Measurements from ENCODE around the gene ATG7.

The ATG7 gene

DNA sequence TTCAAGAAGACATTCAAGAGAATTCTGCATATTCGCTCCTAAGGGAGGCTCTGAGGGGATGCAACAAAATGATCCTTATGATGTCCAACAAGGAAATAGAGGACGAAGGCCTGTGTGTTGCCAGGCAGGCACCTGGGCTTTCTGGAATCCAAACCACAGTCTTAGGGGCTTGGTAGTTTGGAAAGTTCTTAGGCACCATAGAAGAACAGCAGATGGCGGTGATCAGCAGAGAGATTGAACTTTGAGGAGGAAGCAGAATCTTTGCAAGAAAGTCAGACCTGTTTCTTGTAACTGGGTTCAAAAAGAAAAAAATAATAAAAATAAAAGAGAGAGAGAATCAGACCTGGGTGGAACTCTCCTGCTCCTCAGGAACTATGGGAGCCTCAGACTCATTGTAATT lies 11.7 kb upstream of the ATG7 start:
- H3K27ac ChIP-seq, result no peak overlapping the region
- H3K36me3 ChIP-seq (ENCODE audit: control insufficient read depth, insufficient read depth, low read length), result no peaks in the 10 kb centered on the region
- no peak overlapping the region for H3K9ac ChIP-seq
- no peaks in the 10 kb centered on the region for H3K79me2 ChIP-seq
- no peaks in the 10 kb centered on the region for H3K27me3 ChIP-seq (ENCODE audit: control insufficient read depth, insufficient read depth, low read length)
- no peak overlapping the region for H2AFZ ChIP-seq
- TF ChIP-seq, protein P1, sequence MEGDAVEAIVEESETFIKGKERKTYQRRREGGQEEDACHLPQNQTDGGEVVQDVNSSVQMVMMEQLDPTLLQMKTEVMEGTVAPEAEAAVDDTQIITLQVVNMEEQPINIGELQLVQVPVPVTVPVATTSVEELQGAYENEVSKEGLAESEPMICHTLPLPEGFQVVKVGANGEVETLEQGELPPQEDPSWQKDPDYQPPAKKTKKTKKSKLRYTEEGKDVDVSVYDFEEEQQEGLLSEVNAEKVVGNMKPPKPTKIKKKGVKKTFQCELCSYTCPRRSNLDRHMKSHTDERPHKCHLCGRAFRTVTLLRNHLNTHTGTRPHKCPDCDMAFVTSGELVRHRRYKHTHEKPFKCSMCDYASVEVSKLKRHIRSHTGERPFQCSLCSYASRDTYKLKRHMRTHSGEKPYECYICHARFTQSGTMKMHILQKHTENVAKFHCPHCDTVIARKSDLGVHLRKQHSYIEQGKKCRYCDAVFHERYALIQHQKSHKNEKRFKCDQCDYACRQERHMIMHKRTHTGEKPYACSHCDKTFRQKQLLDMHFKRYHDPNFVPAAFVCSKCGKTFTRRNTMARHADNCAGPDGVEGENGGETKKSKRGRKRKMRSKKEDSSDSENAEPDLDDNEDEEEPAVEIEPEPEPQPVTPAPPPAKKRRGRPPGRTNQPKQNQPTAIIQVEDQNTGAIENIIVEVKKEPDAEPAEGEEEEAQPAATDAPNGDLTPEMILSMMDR (IDR thresholded peaks at IDR 0.05), result no peak
- H3K9me3 ChIP-seq (ENCODE audit: control insufficient read depth, low read length), result no peaks in the 10 kb centered on the region
- H3K4me1 ChIP-seq, result no peaks in the 10 kb centered on the region
- H3K4me2 ChIP-seq (ENCODE audit: low read length), result no peak overlapping the region
- H3K4me3 ChIP-seq (ENCODE audit: low read depth, low read length), result no peak overlapping the region

DNA sequence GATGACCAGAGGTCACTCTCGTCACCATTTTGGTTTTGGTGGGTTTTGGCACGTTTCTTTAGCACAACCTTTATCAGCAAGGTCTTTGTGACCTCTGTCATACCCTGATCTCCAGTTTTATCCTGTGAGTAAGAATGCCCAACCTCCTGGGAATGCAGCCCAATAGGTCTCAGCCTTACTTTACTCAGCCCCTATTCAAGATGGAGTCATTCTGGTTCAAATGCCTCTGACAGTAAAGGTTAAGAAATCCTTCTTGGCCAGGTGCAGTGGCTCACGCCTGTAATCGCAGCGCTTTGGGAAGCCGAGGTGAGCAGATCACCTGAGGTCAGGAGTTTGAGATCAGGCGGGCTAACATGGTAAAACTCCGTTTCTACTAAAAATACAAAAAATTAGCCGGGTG lies 3.2 kb upstream of the ATG7 start:
- Histone ChIP-seq H3K27me3 (ENCODE audit: control insufficient read depth, insufficient read depth, low read length) (no peaks in the 10 kb centered on the region), H3K27ac (no peak overlapping the region), H3K36me3 (ENCODE audit: control insufficient read depth, insufficient read depth, low read length) (no peaks in the 10 kb centered on the region), H2AFZ (no peak overlapping the region), H3K9ac (no peak overlapping the region), H3K79me2 (peaks cover 3% of the 10 kb centered on the region), H3K4me1 (peaks cover 4% of the 10 kb centered on the region), H3K9me3 (ENCODE audit: control insufficient read depth, low read length) (no peaks in the 10 kb centered on the region), H3K4me2 (ENCODE audit: low read length) (no peak overlapping the region), H3K4me3 (ENCODE audit: low read depth, low read length) (no peak overlapping the region)
- TF ChIP-seq, protein P1 (IDR thresholded peaks at IDR 0.05), result no peak

- TF ChIP-seq, protein P1 (IDR thresholded peaks at IDR 0.05), result no peak
- Histone ChIP-seq H3K79me2 (peaks cover 13% of the 10 kb centered on the region), H3K4me1 (peaks cover 4% of the 10 kb centered on the region), H3K4me2 (ENCODE audit: low read length) (peak overlapping the region; percentile 91), H3K36me3 (ENCODE audit: control insufficient read depth, insufficient read depth, low read length) (no peaks in the 10 kb centered on the region), H3K27ac (peak overlapping the region; percentile 70), H3K9ac (peak overlapping the region; percentile 32), H3K9me3 (ENCODE audit: control insufficient read depth, low read length) (no peaks in the 10 kb centered on the region), H3K27me3 (ENCODE audit: control insufficient read depth, insufficient read depth, low read length) (no peaks in the 10 kb centered on the region), H3K4me3 (ENCODE audit: low read depth, low read length) (peak overlapping the region; percentile 96), H2AFZ (peak overlapping the region; percentile 98)
These were observed 843 bp downstream of the ATG7 start for GRCh38 chr3:11272906-11273574.

- no peak overlapping the region for H3K4me2 ChIP-seq (ENCODE audit: low read length)
- H3K27me3 ChIP-seq (ENCODE audit: control insufficient read depth, insufficient read depth, low read length), result no peaks in the 10 kb centered on the region
- H3K79me2 ChIP-seq, result peaks cover 13% of the 10 kb centered on the region
- peaks cover 4% of the 10 kb centered on the region for H3K4me1 ChIP-seq
- no peak overlapping the region for H3K27ac ChIP-seq
- TF ChIP-seq, protein P1 (IDR thresholded peaks at IDR 0.05), result no peak
- no peak overlapping the region for H3K4me3 ChIP-seq (ENCODE audit: low read depth, low read length)
- no peak overlapping the region for H3K9ac ChIP-seq
- H3K9me3 ChIP-seq (ENCODE audit: control insufficient read depth, low read length), result no peaks in the 10 kb centered on the region
- no peaks in the 10 kb centered on the region for H3K36me3 ChIP-seq (ENCODE audit: control insufficient read depth, insufficient read depth, low read length)
- H2AFZ ChIP-seq, result no peak overlapping the region
These were observed 1.7 kb downstream of the ATG7 start for GRCh38 chr3:11273891-11274291.

- H3K36me3 ChIP-seq (ENCODE audit: control insufficient read depth, insufficient read depth, low read length), result no peaks in the 10 kb centered on the region
- H3K79me2 ChIP-seq, result peaks cover 15% of the 10 kb centered on the region
- H3K9ac ChIP-seq, result no peak overlapping the region
- no peak overlapping the region for H2AFZ ChIP-seq
- TF ChIP-seq, protein P1 (IDR thresholded peaks at IDR 0.05), result no peak
- H3K27ac ChIP-seq, result no peak overlapping the region
- no peaks in the 10 kb centered on the region for H3K27me3 ChIP-seq (ENCODE audit: control insufficient read depth, insufficient read depth, low read length)
- H3K4me3 ChIP-seq (ENCODE audit: low read depth, low read length), result no peak overlapping the region
- H3K9me3 ChIP-seq (ENCODE audit: control insufficient read depth, low read length), result no peaks in the 10 kb centered on the region
- H3K4me2 ChIP-seq (ENCODE audit: low read length), result no peak overlapping the region
- peaks cover 4% of the 10 kb centered on the region for H3K4me1 ChIP-seq
These were observed 2.5 kb downstream of the ATG7 start for GRCh38 chr3:11274566-11275142.

Data from parathyroid adenoma (tissue), 2 donors.